ENCODE measurements around the gene STX10. TPM values are rescaled to one million over a fixed set of nuclear protein-coding genes. Genes with fewer than 3 reads are reported as not detected.
A peak's percentile ranks its signal among the peaks of the same experiment; 100 is the strongest.

STX10 gene
- total RNA-seq, 8 experiments from 2014 or later, result 23.4 to 57.5 (median 34.1) TPM

- peak; percentile 15 to 68 (median 56) for ATAC-seq (replicated peaks in 6 of 8)
- no CpG with 5 or more reads among the region's 47 CpGs for WGBS, 10 experiments
- in situ Hi-C loops (cut with MboI; ENCODE audit: low pct_unique_long_range_greater_than_20kb in 2 of 9, low sequenced_read_pairs in 9 of 9, unreplicated experiment in 9 of 9), result no loop called here
- Histone ChIP-seq H3K27ac (no peak within 1 kb of the TSS), H3K4me1 (replicated peaks in 1 of 2) (peaks cover 0 to 5% of the 10 kb centered on the region in 2 donors), H3K4me3 (no peak within 1 kb of the TSS)
Measured at GRCh38 chr19:13102666-13103580, 47.3 kb downstream of the STX10 start, which contains the start of gene LYL1. Gene LYL1 (minus strand): TSS chr19:13102858. CDS start chr19:13101171, 1,687 bp downstream.

- Histone ChIP-seq H3K4me1 (replicated peaks in 1 of 2) (peaks cover 0 to 5% of the 10 kb centered on the region in 2 donors), H3K4me3 (no peak overlapping the region), H3K27ac (no peak overlapping the region)
- in situ Hi-C loops (cut with MboI; ENCODE audit: low pct_unique_long_range_greater_than_20kb in 2 of 9, low sequenced_read_pairs in 9 of 9, unreplicated experiment in 9 of 9), result no loop called here
- ATAC-seq (replicated peaks in 6 of 8), result peak in 6 of 8 experiments; percentile 7 to 72 (median 52)
- 40 to 73% (median 51%) methylated on average over 1 to 3 of the region's 7 CpGs; no CpG with 5 or more reads in 7 of the 10 experiments for WGBS, 10 experiments
Measured at GRCh38 chr19:13102416-13102665, 47.8 kb downstream of the STX10 start.

- H3K4me3 ChIP-seq, result no peak overlapping the region
- no peak for ATAC-seq (replicated peaks in 6 of 8)
- no peak overlapping the region for H3K27ac ChIP-seq
- peaks cover 0 to 5% of the 10 kb centered on the region in 2 donors for H3K4me1 ChIP-seq (replicated peaks in 1 of 2)
- in situ Hi-C loops (cut with MboI; ENCODE audit: low pct_unique_long_range_greater_than_20kb in 2 of 9, low sequenced_read_pairs in 9 of 9, unreplicated experiment in 9 of 9), result no loop called here
- WGBS, 10 experiments, result 60 to 100% (median 87%) methylated on average over 1 to 5 of the region's 7 CpGs; no CpG with 5 or more reads in 4 of the 10 experiments
Measured at GRCh38 chr19:13101590-13102415, 48.4 kb downstream of the STX10 start.

- no peak for ATAC-seq (replicated peaks in 6 of 8)
- no peak overlapping the region for H3K4me3 ChIP-seq
- in situ Hi-C loops (cut with MboI; ENCODE audit: low pct_unique_long_range_greater_than_20kb in 2 of 9, low sequenced_read_pairs in 9 of 9, unreplicated experiment in 9 of 9), result no loop called here
- WGBS, 10 experiments, result 68% methylated on average over 3 of the region's 18 CpGs; no CpG with 5 or more reads in 9 of the 10 experiments
- H3K27ac ChIP-seq, result no peak overlapping the region
- peaks cover 3 to 12% of the 10 kb centered on the region in 2 donors for H3K4me1 ChIP-seq (replicated peaks in 1 of 2)
Measured at GRCh38 chr19:13100841-13101589, 49.2 kb downstream of the STX10 start.

GRCh38 chr19:13100031-13100588 is 50.1 kb downstream of the STX10 start:
- WGBS, 10 experiments, result 62 to 100% (median 80%) methylated on average over 1 to 6 of the region's 12 CpGs; no CpG with 5 or more reads in 6 of the 10 experiments
- no peak overlapping the region for H3K27ac ChIP-seq
- peaks cover 6 to 21% of the 10 kb centered on the region in 2 donors for H3K4me1 ChIP-seq (replicated peaks in 1 of 2)
- in situ Hi-C loops (cut with MboI; ENCODE audit: low pct_unique_long_range_greater_than_20kb in 2 of 9, low sequenced_read_pairs in 9 of 9, unreplicated experiment in 9 of 9), result no loop called here
- ATAC-seq (replicated peaks in 6 of 8), result no peak
- no peak overlapping the region for H3K4me3 ChIP-seq

GRCh38 chr19:13099073-13099999 is 50.8 kb downstream of the STX10 start:
- in situ Hi-C loops (cut with MboI; ENCODE audit: low pct_unique_long_range_greater_than_20kb in 2 of 9, low sequenced_read_pairs in 9 of 9, unreplicated experiment in 9 of 9), result loop anchor here (10.0 to 25.0 kb wide), 3 partner anchors 112 to 125 kb away; partner anchors contain the start of gene NFIX (in 2 of the 9)
- no peak overlapping the region for H3K4me3 ChIP-seq
- 0 to 50% (median 3%) methylated on average over 2 to 13 of the region's 77 CpGs; no CpG with 5 or more reads in 6 of the 10 experiments for WGBS, 10 experiments
- peaks cover 8 to 29% of the 10 kb centered on the region in 2 donors for H3K4me1 ChIP-seq (replicated peaks in 1 of 2)
- ATAC-seq (replicated peaks in 6 of 8), result peak in 2 of 8 experiments; percentile 2 to 11
- H3K27ac ChIP-seq, result no peak overlapping the region

GRCh38 chr19:13098277-13099072 is 51.7 kb downstream of the STX10 start:
- in situ Hi-C loops (cut with MboI; ENCODE audit: low pct_unique_long_range_greater_than_20kb in 2 of 9, low sequenced_read_pairs in 9 of 9, unreplicated experiment in 9 of 9), result loop anchor here (10.0 to 25.0 kb wide), 3 partner anchors 111 to 124 kb away; partner anchors contain the start of gene NFIX (in 2 of the 9)
- WGBS, 10 experiments, result 0 to 8% methylated on average over 3 to 5 of the region's 58 CpGs; no CpG with 5 or more reads in 8 of the 10 experiments
- H3K4me1 ChIP-seq (replicated peaks in 1 of 2), result peaks cover 8 to 35% of the 10 kb centered on the region in 2 donors
- ATAC-seq (replicated peaks in 6 of 8), result peak in 1 of 8 experiments; percentile 1
- H3K4me3 ChIP-seq, result no peak overlapping the region
- H3K27ac ChIP-seq, result no peak overlapping the region

- WGBS, 10 experiments, result 0 to 81% (median 15%) methylated on average over 1 to 12 of the region's 69 CpGs; no CpG with 5 or more reads in 4 of the 10 experiments
- Histone ChIP-seq H3K4me1 (replicated peaks in 1 of 2) (peaks cover 8 to 40% of the 10 kb centered on the region in 2 donors), H3K4me3 (no peak overlapping the region), H3K27ac (no peak overlapping the region)
- ATAC-seq (replicated peaks in 6 of 8), result no peak
- in situ Hi-C loops (cut with MboI; ENCODE audit: low pct_unique_long_range_greater_than_20kb in 2 of 9, low sequenced_read_pairs in 9 of 9, unreplicated experiment in 9 of 9), result loop anchor here (10.0 to 25.0 kb wide), 3 partner anchors 110 to 123 kb away; partner anchors contain the start of gene NFIX (in 2 of the 9)
Measured at GRCh38 chr19:13097463-13098258, 52.5 kb downstream of the STX10 start.

- in situ Hi-C loops (cut with MboI; ENCODE audit: low pct_unique_long_range_greater_than_20kb in 2 of 9, low sequenced_read_pairs in 9 of 9, unreplicated experiment in 9 of 9), result loop anchor here (10.0 to 25.0 kb wide), 3 partner anchors 110 to 122 kb away; partner anchors contain the start of gene NFIX (in 2 of the 9)
- Histone ChIP-seq H3K27ac (no peak overlapping the region), H3K4me1 (replicated peaks in 1 of 2) (peaks cover 14 to 41% of the 10 kb centered on the region in 2 donors), H3K4me3 (no peak overlapping the region)
- 0 to 76% (median 5%) methylated on average over 4 to 20 of the region's 20 CpGs for WGBS, 10 experiments
- no peak for ATAC-seq (replicated peaks in 6 of 8)
Measured at GRCh38 chr19:13097033-13097462, 53.1 kb downstream of the STX10 start.
